IMR-90 (cell line): Measurements from ENCODE around the gene NOM1. TPM values are rescaled to one million over a fixed set of nuclear protein-coding genes. Genes with fewer than 3 reads are reported as not detected.

ENCODE experiments used
- ATAC-seq: fragments of 200-7000 bp; cut with Tn5 transposase; 2 replicates; pipeline ENCODE4 v1.9.1; 2020; ENCODE audit warnings: low read depth, mild to moderate bottlenecking, moderate library complexity
- BruUV-seq: library from RNA; stranded (reverse); fragments of 400-500 nt; replicated peaks from 2 replicates; lab custom pipeline; 2021; lab: Mats Ljungman, UMichigan
- CTCF ChIA-PET: fragments of 300-600 bp; formaldehyde crosslinking; extraction: SDS; loops from one replicate; lab custom pipeline; 2021; ENCODE audit warnings: antibody characterized with exemption; lab: Yijun Ruan, JAX
- POLR2A ChIA-PET: fragments of 300-600 bp; sonication (Branson Sonifier 250); formaldehyde crosslinking; loops from one replicate; lab custom pipeline; 2022; ENCODE audit warnings: antibody characterized with exemption; ENCODE audit not compliant: unreplicated experiment; lab: Charles Lee
- DNase-seq: peaks from one replicate; pipeline ENCODE4 v3.0.0; 2013
- H2AFZ ChIP-seq: replicated peaks from 2 replicates; pipeline ENCODE3; 2013; ENCODE audit warnings: low read length, mild to moderate bottlenecking; ENCODE audit not compliant: poor library complexity
- H2AK5ac ChIP-seq: 2 replicates; pipeline ENCODE4 v1.6.1; 2013; ENCODE audit warnings: low read depth, low read length, inconsistent platforms
- H2AK9ac ChIP-seq: replicated peaks from 2 replicates; pipeline ENCODE3; 2013; ENCODE audit warnings: mild to moderate bottlenecking, low read depth, low read length, moderate library complexity; ENCODE audit not compliant: poor library complexity
- H2BK120ac ChIP-seq: 2 replicates; pipeline ENCODE4 v1.6.1; 2013; ENCODE audit warnings: low read depth, low read length, inconsistent platforms
- H2BK15ac ChIP-seq: 3 replicates; pipeline ENCODE4 v1.6.1; 2013; ENCODE audit warnings: low read depth, low read length, inconsistent platforms
- H2BK20ac ChIP-seq: 2 replicates; pipeline ENCODE4 v1.6.1; 2013; ENCODE audit warnings: low read depth, mild to moderate bottlenecking, inconsistent platforms, low read length, moderate library complexity
- H2BK5ac ChIP-seq: 2 replicates; pipeline ENCODE4 v1.6.1; 2013; ENCODE audit warnings: mild to moderate bottlenecking, low read depth, low read length, inconsistent platforms; ENCODE audit not compliant: poor library complexity, severe bottlenecking
- H3K14ac ChIP-seq: replicated peaks from 2 replicates; pipeline ENCODE4 v1.6.1; 2013; ENCODE audit warnings: low read depth, low read length, inconsistent platforms
- H3K18ac ChIP-seq: 2 replicates; pipeline ENCODE4 v1.6.1; 2013; ENCODE audit warnings: low read depth, low read length, control low read depth
- H3K23ac ChIP-seq: 2 replicates; pipeline ENCODE4 v1.6.1; 2013; ENCODE audit warnings: low read depth, low read length, inconsistent platforms
- H3K27ac ChIP-seq: 2 replicates; pipeline ENCODE4 v1.5.1; 2013; ENCODE audit warnings: mild to moderate bottlenecking, control low read depth, low read length; ENCODE audit not compliant: insufficient read depth
- H3K27me3 ChIP-seq: 2 replicates; pipeline ENCODE4 v1.6.1; 2013; ENCODE audit warnings: low read length; ENCODE audit not compliant: control insufficient read depth, insufficient read depth
- H3K36me3 ChIP-seq: 2 replicates; pipeline ENCODE4 v1.6.1; 2013; ENCODE audit warnings: low read length, mixed read lengths; ENCODE audit not compliant: control insufficient read depth, insufficient read depth
- H3K4ac ChIP-seq: 2 replicates; pipeline ENCODE4 v1.6.1; 2013; ENCODE audit warnings: low read depth, low read length, inconsistent platforms
- H3K4me1 ChIP-seq: 2 replicates; pipeline ENCODE4 v1.6.1; 2013; ENCODE audit warnings: low read length, mixed read lengths; ENCODE audit not compliant: control insufficient read depth, insufficient read depth
- H3K4me2 ChIP-seq: 2 replicates; pipeline ENCODE4 v1.6.1; 2013; ENCODE audit warnings: low read depth, mild to moderate bottlenecking, control low read depth, low read length, moderate library complexity
- H3K4me3 ChIP-seq: 2 replicates; pipeline ENCODE4 v1.5.1; 2013; ENCODE audit warnings: low read depth, mild to moderate bottlenecking, control low read depth, low read length, moderate library complexity; ENCODE audit not compliant: insufficient read depth
- H3K56ac ChIP-seq: 2 replicates; pipeline ENCODE4 v1.6.1; 2013; ENCODE audit warnings: low read length, inconsistent platforms; ENCODE audit not compliant: insufficient read depth; ENCODE audit errors: extremely low read depth
- H3K79me1 ChIP-seq, 2 experiments: 2 replicates each; pipeline ENCODE4 v1.6.1; 2013; ENCODE audit warnings: low read length in 2 of 2, inconsistent platforms in 1 of 2, low read depth in 1 of 2
- H3K9ac ChIP-seq: 2 replicates; pipeline ENCODE4 v1.6.1; 2013; ENCODE audit warnings: low read depth, low read length, control low read depth
- H3K9me1 ChIP-seq: 2 replicates; pipeline ENCODE4 v1.6.1; 2013; ENCODE audit warnings: low read length, inconsistent platforms; ENCODE audit not compliant: insufficient read depth
- H3K9me3 ChIP-seq: 2 replicates; pipeline ENCODE4 v1.6.1; 2013; ENCODE audit warnings: low read length; ENCODE audit not compliant: control insufficient read depth, insufficient read depth
- H4K20me1 ChIP-seq: 2 replicates; pipeline ENCODE4 v1.6.1; 2013; ENCODE audit warnings: low read length, inconsistent platforms; ENCODE audit not compliant: insufficient read depth
- H4K5ac ChIP-seq: 2 replicates; pipeline ENCODE4 v1.6.1; 2013; ENCODE audit warnings: mild to moderate bottlenecking, low read depth, low read length, control low read depth
- H4K8ac ChIP-seq, 2 experiments: 2 replicates each; pipeline ENCODE4 v1.6.1; 2013; ENCODE audit warnings: low read depth in 2 of 2, low read length in 2 of 2, control low read depth in 1 of 2, inconsistent platforms in 1 of 2
- H4K91ac ChIP-seq: 2 replicates; pipeline ENCODE4 v1.6.1; 2013; ENCODE audit warnings: low read depth, low read length, inconsistent platforms; ENCODE audit not compliant: insufficient read depth
- BHLHE40 ChIP-seq: fragments of 150-350 bp; IDR thresholded peaks from 2 replicates; pipeline ENCODE4 v1.6.1; 2016; ENCODE audit warnings: mild to moderate bottlenecking, low read depth, low read length
- CEBPB ChIP-seq: IDR thresholded peaks from 2 replicates; pipeline ENCODE4 v1.6.1; 2012; ENCODE audit warnings: low read depth, low read length, improper control_type of control experiment
- CHD1 ChIP-seq: IDR thresholded peaks from 2 replicates; pipeline ENCODE4 v1.6.1; 2012; ENCODE audit warnings: low read depth, low read length, improper control_type of control experiment
- FOS ChIP-seq: fragments of 150-350 bp; IDR thresholded peaks from 2 replicates; pipeline ENCODE4 v1.6.1; 2016; ENCODE audit warnings: low read depth, low read length
- NFE2L2 ChIP-seq: fragments of 150-350 bp; IDR thresholded peaks from 2 replicates; pipeline ENCODE4 v1.6.1; 2016; ENCODE audit warnings: low read depth, mild to moderate bottlenecking, low read length
- RCOR1 ChIP-seq: IDR thresholded peaks from 2 replicates; pipeline ENCODE4 v1.6.1; 2012; ENCODE audit warnings: mild to moderate bottlenecking, low read length, improper control_type of control experiment; ENCODE audit not compliant: insufficient replicate concordance
- RFX5 ChIP-seq: IDR thresholded peaks from 2 replicates; pipeline ENCODE4 v1.8.0; 2012; ENCODE audit warnings: low read depth, mild to moderate bottlenecking, low read length, moderate library complexity
- SMC3 ChIP-seq: fragments of 150-350 bp; IDR thresholded peaks from 2 replicates; pipeline ENCODE4 v1.6.1; 2016; ENCODE audit warnings: low read depth, mild to moderate bottlenecking, antibody characterized with exemption, low read length, moderate library complexity
- USF2 ChIP-seq: fragments of 150-350 bp; IDR thresholded peaks from 2 replicates; pipeline ENCODE4 v1.6.1; 2017; ENCODE audit warnings: mild to moderate bottlenecking, antibody characterized with exemption, low read length, low read depth
- whole genome bisulfite sequencing, 2 experiments: methylation state at CpG; one replicate each; pipeline versions ENCODE4 v1.1.5 to v1.1.7; 2013; ENCODE audit warnings: missing lambda C conversion rate in 2 of 2; ENCODE audit not compliant: insufficient read length in 1 of 2; ENCODE audit errors: extremely low coverage in 2 of 2; 5-methylcytosine and 5-hydroxymethylcytosine counted together
- dilution Hi-C: fragments of 300-500 bp; cut with HindIII; formaldehyde crosslinking; loops from one replicate; pipeline ENCODE4 v1.14.3; 2018; ENCODE audit warnings: low sequenced_read_pairs; ENCODE audit not compliant: unreplicated experiment
- in situ Hi-C: fragments of 300-500 bp; cut with MboI; formaldehyde crosslinking; loops from 3 replicates; pipeline ENCODE4 v1.14.3; 2019; ENCODE audit warnings: low sequenced_read_pairs, inconsistent platforms, mixed read lengths
- intact Hi-C: fragments of 100-400 bp; cut with micrococcal nuclease; formaldehyde crosslinking; loops from 2 replicates; pipeline ENCODE4 v1.10.0; 2022
- polyA plus RNA-seq, 3 experiments: library from polyadenylated mRNA; depleted of rRNA; stranded (reverse); fragments of >200 nt; gene quantifications; 2 replicates each; pipeline ENCODE4 v1.2.3, GENCODE V29; 2012; ENCODE audit warnings: low replicate concordance in 1 of 3
- total RNA-seq: library from RNA; depleted of rRNA; stranded (reverse); fragments of >200 nt; gene quantifications from 2 replicates; pipeline ENCODE4 v1.2.3, GENCODE V29; 2012
- TF ChIP-seq, protein P1 (sequence below): fragments of 150-350 bp; IDR thresholded peaks from 2 replicates; pipeline ENCODE4 v1.6.1; 2016; ENCODE audit warnings: low read depth, mild to moderate bottlenecking, low read length, moderate library complexity, borderline replicate concordance

Gene NOM1
- total and polyA plus RNA-seq, 2 of the 4 experiments (the other 2 are of a cell fraction): 15.3 to 15.4 TPM

DNA sequence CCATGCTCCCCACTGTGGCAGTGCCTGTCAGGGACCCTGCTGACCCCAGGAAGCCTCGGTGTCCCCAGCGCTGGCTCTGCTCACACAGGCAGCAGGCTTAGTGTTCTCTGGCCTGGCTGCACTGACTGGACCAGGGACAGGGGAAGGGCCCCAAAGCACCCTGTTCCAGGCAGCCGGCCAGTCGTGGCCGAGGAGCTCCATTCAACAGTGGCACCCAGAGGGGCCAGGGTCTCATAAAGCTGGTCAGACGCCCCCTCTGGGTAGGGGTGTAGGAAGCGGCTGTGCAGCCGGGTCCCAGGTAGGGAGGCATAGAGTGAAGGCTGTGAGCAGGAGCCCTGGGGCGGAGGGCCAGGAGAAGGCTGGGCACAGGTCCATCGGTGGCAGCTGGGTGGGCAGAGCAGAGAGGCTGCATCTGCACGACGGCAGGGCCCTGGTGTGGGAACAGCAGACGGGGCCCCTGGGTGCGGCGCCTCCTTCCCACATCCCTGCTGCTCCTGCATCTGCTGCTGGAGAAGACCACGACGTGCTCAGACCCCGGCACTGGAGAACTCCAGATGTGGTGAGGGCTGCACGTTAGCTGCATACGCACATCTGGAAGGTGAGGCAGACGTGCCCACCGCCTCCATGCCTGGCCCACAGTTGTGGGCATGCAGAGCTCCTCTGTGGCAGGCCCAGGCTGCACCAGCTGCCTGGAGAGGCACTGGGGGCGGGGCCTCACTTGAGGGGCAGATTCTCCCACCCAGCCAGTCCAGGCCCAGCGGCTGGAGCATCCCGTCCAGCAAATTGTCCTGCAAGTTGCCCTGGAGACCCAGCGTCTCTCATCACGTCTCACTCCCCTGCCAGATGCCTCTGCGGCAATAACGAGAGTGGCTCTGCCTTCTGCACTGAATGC lies 35.8 kb downstream of the NOM1 start (continued):
- no peak for TF ChIP-seq CHD1
- no peak for TF ChIP-seq FOS

GRCh38 chr7:156986378-156986777 lies 36.9 kb downstream of the NOM1 start:
- TF ChIP-seq SMC3 (no peak), RCOR1 (no peak), RFX5 (no peak), BHLHE40 (no peak), CHD1 (no peak), CEBPB (no peak), USF2 (no peak), NFE2L2 (no peak), FOS (no peak)
- TF ChIP-seq, protein P1, sequence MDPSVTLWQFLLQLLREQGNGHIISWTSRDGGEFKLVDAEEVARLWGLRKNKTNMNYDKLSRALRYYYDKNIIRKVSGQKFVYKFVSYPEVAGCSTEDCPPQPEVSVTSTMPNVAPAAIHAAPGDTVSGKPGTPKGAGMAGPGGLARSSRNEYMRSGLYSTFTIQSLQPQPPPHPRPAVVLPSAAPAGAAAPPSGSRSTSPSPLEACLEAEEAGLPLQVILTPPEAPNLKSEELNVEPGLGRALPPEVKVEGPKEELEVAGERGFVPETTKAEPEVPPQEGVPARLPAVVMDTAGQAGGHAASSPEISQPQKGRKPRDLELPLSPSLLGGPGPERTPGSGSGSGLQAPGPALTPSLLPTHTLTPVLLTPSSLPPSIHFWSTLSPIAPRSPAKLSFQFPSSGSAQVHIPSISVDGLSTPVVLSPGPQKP: no peak
- Histone ChIP-seq H3K27ac (no peak overlapping the region), H3K9me1 (no peaks in the 10 kb centered on the region), H2AK9ac (no peak overlapping the region), H3K23ac (no peak overlapping the region), H2BK15ac (no peak overlapping the region), H3K4me1 (no peaks in the 10 kb centered on the region), H2BK120ac (no peak overlapping the region), H4K91ac (no peak overlapping the region), H4K5ac (no peak overlapping the region), H3K56ac (no peak overlapping the region), H2BK5ac (no peak overlapping the region), H3K9ac (no peak overlapping the region), H2AFZ (no peak overlapping the region), H3K79me1 (no peaks in the 10 kb centered on the region), H3K36me3 (no peaks in the 10 kb centered on the region), H4K20me1 (no peaks in the 10 kb centered on the region), H3K4ac (no peak overlapping the region), H3K4me2 (no peak overlapping the region), H2BK20ac (no peak overlapping the region), H2AK5ac (no peak overlapping the region), H3K14ac (no peak overlapping the region), H3K9me3 (no peaks in the 10 kb centered on the region), H3K27me3 (peaks cover 7% of the 10 kb centered on the region; the same call in 1 of the 2 replicates), H3K18ac (no peak overlapping the region), H3K4me3 (no peak overlapping the region), H4K8ac (no peak overlapping the region)
- in situ Hi-C loops: no loop called here
- intact Hi-C loops: no loop called here
- DNase-seq (no peak), ATAC-seq (no peak)
- CTCF ChIA-PET: no interaction called here
- POLR2A ChIA-PET: no interaction called here
- 87% methylated on average over 8 of the region's 8 CpGs; no CpG with 5 or more reads in 1 of the 2 experiments for WGBS, 2 experiments
- no TSS peak for BruUV-seq
- dilution Hi-C loops: no loop called here
